SH-SY5Y (cell line): ENCODE results near the gene MAMDC2.

Experiments
- GATA2 ChIP-seq: IDR thresholded peaks from 2 replicates; pipeline ENCODE4 v1.6.1; 2011; ENCODE audit warnings: mild to moderate bottlenecking, low read depth, low read length
- GATA3 ChIP-seq: IDR thresholded peaks from 2 replicates; pipeline ENCODE4 v1.6.1; 2011; ENCODE audit warnings: low read depth, mild to moderate bottlenecking, low read length, moderate library complexity

DNA sequence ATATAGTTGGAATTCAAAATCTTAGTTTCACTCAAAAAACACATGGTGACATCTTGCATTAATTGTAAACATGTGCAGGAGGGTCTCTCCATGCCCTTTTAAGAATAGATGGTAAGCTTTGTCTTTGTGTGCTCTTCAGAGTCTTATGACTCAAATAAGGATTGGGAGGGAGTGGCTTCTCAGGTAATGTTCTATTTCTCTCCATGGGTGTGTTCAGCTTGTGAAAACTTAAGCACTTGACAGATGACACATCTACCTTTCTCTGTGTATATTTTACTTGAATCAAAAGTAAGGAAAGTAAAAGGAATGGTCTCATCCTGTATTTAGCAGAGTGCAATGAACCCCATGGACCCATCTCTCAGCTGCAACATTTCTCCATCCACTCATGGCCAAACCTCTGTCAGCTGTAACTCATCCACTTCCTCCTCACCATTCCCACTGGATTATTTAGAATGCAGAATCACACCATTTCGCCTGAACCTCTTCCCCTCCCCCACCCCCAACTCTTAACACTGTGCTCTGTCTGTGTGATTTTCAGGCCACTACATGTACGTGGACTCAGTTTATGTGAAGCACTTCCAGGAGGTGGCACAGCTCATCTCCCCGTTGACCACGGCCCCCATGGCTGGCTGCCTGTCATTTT is 82.1 kb downstream of the MAMDC2 start:
- TF ChIP-seq GATA2 = no peak
- TF ChIP-seq GATA3 = no peak
